Smooth muscle cell of the coronary artery (primary cell): ENCODE measurements around the gene TSPY9. TPM values are rescaled to one million over a fixed set of nuclear protein-coding genes. Genes with fewer than 3 reads are reported as not detected.

Experiments
- total RNA-seq: library from RNA; depleted of rRNA; stranded (reverse); fragments of >200 nt; gene quantifications from 2 replicates; pipeline ENCODE4 v1.2.3, GENCODE V29; 2014; ENCODE audit warnings: low replicate concordance

Gene TSPY9, protein sequence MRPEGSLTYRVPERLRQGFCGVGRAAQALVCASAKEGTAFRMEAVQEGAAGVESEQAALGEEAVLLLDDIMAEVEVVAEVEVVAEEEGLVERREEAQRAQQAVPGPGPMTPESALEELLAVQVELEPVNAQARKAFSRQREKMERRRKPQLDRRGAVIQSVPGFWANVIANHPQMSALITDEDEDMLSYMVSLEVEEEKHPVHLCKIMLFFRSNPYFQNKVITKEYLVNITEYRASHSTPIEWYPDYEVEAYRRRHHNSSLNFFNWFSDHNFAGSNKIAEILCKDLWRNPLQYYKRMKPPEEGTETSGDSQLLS
- total RNA-seq, result not detected in 2 replicates

DNA sequence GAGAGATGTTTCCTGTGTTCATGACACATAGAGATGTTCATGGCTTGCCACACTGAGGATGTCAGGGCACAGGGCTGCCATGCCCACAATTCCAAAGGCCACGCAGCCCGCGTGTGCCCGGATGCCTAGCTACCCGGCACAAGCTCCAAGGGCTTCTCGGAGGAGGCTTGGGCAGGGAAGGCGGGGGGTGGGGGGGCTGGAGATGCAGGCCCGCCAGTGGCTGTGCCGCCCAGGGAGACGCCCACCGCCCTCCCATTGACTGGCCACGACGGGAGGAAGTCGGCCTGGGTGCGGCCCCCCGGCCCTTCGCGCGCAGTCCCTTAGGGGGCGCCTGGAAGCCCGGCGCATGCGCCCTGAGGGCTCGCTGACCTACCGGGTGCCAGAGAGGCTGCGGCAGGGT lies at the start of gene TSPY9:
Gene TSPY9, plus strand, starts transcription at position 301 of the 400 bp plus-strand sequence. Its CDS starts 46 bp downstream, at position 347.

DNA sequence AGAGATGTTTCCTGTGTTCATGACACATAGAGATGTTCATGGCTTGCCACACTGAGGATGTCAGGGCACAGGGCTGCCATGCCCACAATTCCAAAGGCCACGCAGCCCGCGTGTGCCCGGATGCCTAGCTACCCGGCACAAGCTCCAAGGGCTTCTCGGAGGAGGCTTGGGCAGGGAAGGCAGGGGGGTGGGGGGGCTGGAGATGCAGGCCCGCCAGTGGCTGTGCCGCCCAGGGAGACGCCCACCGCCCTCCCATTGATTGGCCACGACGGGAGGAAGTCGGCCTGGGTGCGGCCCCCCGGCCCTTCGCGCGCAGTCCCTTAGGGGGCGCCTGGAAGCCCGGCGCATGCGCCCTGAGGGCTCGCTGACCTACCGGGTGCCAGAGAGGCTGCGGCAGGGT lies 20.4 kb upstream of the TSPY9 start, which contains the start of gene TSPY1:
Gene TSPY1, plus strand, starts transcription at position 301 of the 400 bp plus-strand sequence. Its CDS starts 46 bp downstream, at position 347.

DNA sequence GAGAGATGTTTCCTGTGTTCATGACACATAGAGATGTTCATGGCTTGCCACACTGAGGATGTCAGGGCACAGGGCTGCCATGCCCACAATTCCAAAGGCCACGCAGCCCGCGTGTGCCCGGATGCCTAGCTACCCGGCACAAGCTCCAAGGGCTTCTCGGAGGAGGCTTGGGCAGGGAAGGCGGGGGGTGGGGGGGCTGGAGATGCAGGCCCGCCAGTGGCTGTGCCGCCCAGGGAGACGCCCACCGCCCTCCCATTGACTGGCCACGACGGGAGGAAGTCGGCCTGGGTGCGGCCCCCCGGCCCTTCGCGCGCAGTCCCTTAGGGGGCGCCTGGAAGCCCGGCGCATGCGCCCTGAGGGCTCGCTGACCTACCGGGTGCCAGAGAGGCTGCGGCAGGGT lies 40.5 kb downstream of the TSPY9 start, which contains the start of gene TSPY10:
Gene TSPY10, plus strand, starts transcription at position 301 of the 400 bp plus-strand sequence. Its CDS starts 46 bp downstream, at position 347.

Other genes with a start within 250 kb of the TSPY9 start
- gene TSPY4, start 149.8 kb upstream of the TSPY9 start, total RNA-seq, result not detected in 2 replicates
- gene TSPY8, start 129.5 kb upstream of the TSPY9 start, total RNA-seq, result not detected in 2 replicates
- gene TSPY3, start 88.8 kb upstream of the TSPY9 start, total RNA-seq, result not detected in 2 replicates
- not detected in 2 replicates for gene TSPY1, start 20.3 kb upstream of the TSPY9 start, total RNA-seq
- gene TSPY10, start 40.6 kb downstream of the TSPY9 start, total RNA-seq, result not detected in 2 replicates